Thymus (tissue), 11 donors: ENCODE measurements around the gene CDT1. TPM values are rescaled to one million over a fixed set of nuclear protein-coding genes. Genes with fewer than 3 reads are reported as not detected.

Experiments
- DNase-seq, 9 donors: peaks; one replicate each; pipeline ENCODE4 v3.0.0-alpha.2; 2013; ENCODE audit warnings: low spot score in 9 of 9, low read depth in 6 of 9, missing footprints in 1 of 9
- H3K27ac ChIP-seq, 2 donors: one replicate each; pipeline ENCODE4 v1.5.1; 2013; ENCODE audit warnings: control low read depth in 1 of 2, low read depth in 1 of 2, low read length in 1 of 2, mild to moderate bottlenecking in 1 of 2, moderate library complexity in 1 of 2
- H3K27me3 ChIP-seq, 2 donors: one replicate each; pipeline ENCODE4 v1.5.1; 2013; ENCODE audit warnings: low read length in 1 of 2; ENCODE audit not compliant: control insufficient read depth in 2 of 2, insufficient read depth in 1 of 2
- H3K36me3 ChIP-seq, 2 donors: one replicate each; pipeline ENCODE4 v1.5.1; 2013; ENCODE audit warnings: low read length in 1 of 2, mild to moderate bottlenecking in 1 of 2, moderate library complexity in 1 of 2; ENCODE audit not compliant: control insufficient read depth in 2 of 2, insufficient read depth in 2 of 2
- H3K4me1 ChIP-seq, 2 donors: one replicate each; pipeline ENCODE4 v1.5.1; 2013; ENCODE audit warnings: low read length in 2 of 2; ENCODE audit not compliant: control insufficient read depth in 2 of 2, insufficient read depth in 2 of 2
- H3K4me3 ChIP-seq, 2 donors: one replicate each; pipeline ENCODE4 v1.5.1; 2013; ENCODE audit warnings: low read length in 2 of 2, control low read depth in 1 of 2, mild to moderate bottlenecking in 1 of 2
- H3K9me3 ChIP-seq, 2 donors: one replicate each; pipeline ENCODE4 v1.5.1; 2013; ENCODE audit warnings: low read length in 1 of 2, mild to moderate bottlenecking in 1 of 2; ENCODE audit not compliant: control insufficient read depth in 2 of 2, insufficient read depth in 1 of 2
- WGBS: extraction: QIAGEN DNeasy Blood & Tissue Kit; methylation state at CpG from one replicate; pipeline ENCODE4 v1.1.7; 2013; 5-methylcytosine and 5-hydroxymethylcytosine counted together
- polyA plus RNA-seq: library from polyadenylated mRNA; stranded (reverse); fragments of 200-250 nt; gene quantifications from one replicate; pipeline ENCODE4 v1.2.3, GENCODE V29; 2013
- total RNA-seq: library from RNA; stranded (reverse); fragments of 120-200 nt; gene quantifications from one replicate; pipeline ENCODE4 v1.2.4, GENCODE V29; 2013
- donor health status: healthy.

The CDT1 gene
- total and polyA plus RNA-seq, 2 donors: 1.4 to 11.7 TPM

DNA sequence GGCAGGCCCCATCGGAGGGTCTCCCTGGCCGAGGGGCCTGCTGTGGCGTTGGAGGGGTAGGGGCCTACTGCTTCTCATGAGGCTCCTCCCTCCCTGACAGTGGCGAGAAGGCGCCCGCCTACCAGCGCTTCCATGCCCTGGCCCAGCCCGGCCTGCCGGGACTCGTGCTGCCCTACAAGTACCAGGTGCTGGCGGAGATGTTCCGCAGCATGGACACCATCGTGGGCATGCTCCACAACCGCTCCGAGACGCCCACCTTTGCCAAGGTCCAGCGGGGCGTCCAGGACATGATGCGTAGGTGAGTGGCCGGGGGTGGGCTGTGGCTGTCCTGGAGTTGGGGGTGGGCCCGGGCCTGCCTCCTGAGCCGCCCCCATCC is 1.7 kb downstream of the CDT1 start:
- H3K4me1 ChIP-seq: peaks cover 20 to 52% of the 10 kb centered on the region in 2 donors
- peak overlapping the region in 1 of 2 donors; percentile 75 for H3K4me3 ChIP-seq
- H3K36me3 ChIP-seq: peaks cover 48 to 61% of the 10 kb centered on the region in 2 donors
- H3K27ac ChIP-seq: no peak overlapping the region
- H3K9me3 ChIP-seq: peaks cover 0 to 4% of the 10 kb centered on the region in 2 donors
- no peak for DNase-seq
- H3K27me3 ChIP-seq: no peaks in the 10 kb centered on the region
- 95% methylated on average over 22 of the region's 22 CpGs for WGBS

GRCh38 chr16:88805887-88806393 is 2.4 kb downstream of the CDT1 start:
- no peak overlapping the region for H3K4me3 ChIP-seq

DNA sequence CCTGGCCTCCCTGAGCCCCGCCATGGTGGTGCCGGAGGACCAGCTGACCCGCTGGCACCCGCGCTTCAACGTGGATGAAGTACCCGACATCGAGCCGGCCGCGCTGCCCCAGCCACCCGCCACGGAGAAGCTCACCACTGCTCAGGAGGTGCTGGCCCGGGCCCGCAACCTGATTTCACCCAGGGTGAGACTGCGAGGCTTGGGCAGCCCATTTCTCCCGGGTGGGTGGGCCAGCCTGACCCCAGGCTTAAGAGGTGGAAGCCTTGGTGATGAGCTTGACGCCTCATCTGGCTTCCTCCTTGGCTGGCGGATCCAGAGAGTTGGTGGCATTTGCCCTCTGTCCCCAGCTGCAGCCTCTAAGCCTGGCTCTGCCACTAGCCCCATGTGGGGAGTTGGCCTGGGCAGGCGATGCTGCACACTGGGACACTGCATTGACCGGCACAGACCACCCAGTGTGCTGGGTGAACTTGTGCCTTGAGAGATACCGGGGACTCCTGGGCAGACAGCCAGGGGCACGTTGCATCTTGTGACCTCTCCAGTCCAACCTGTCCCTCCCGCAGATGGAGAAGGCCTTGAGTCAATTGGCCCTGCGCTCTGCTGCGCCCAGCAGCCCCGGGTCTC is 3.0 kb downstream of the CDT1 start:
- Histone ChIP-seq H3K27me3 (no peaks in the 10 kb centered on the region), H3K4me1 (peaks cover 25 to 48% of the 10 kb centered on the region in 2 donors), H3K27ac (no peak overlapping the region), H3K36me3 (peaks cover 48 to 58% of the 10 kb centered on the region in 2 donors), H3K4me3 (no peak overlapping the region), H3K9me3 (peaks cover 0 to 4% of the 10 kb centered on the region in 2 donors)
- no peak for DNase-seq
- WGBS: 97% methylated on average over 27 of the region's 27 CpGs

More at GRCh38 chr16:88805887-88806393, 2.4 kb downstream of the CDT1 start:
- WGBS: 95% methylated on average over 21 of the region's 21 CpGs
- no peaks in the 10 kb centered on the region for H3K27me3 ChIP-seq
- H3K36me3 ChIP-seq: peaks cover 48 to 61% of the 10 kb centered on the region in 2 donors
- H3K4me1 ChIP-seq: peaks cover 25 to 52% of the 10 kb centered on the region in 2 donors
- no peak for DNase-seq
- H3K27ac ChIP-seq: no peak overlapping the region
- peaks cover 0 to 4% of the 10 kb centered on the region in 2 donors for H3K9me3 ChIP-seq

- Histone ChIP-seq H3K4me3 (no peak overlapping the region), H3K9me3 (peaks cover 0 to 4% of the 10 kb centered on the region in 2 donors), H3K27ac (no peak overlapping the region), H3K27me3 (no peaks in the 10 kb centered on the region), H3K36me3 (peaks cover 48 to 56% of the 10 kb centered on the region in 2 donors), H3K4me1 (peaks cover 21 to 42% of the 10 kb centered on the region in 2 donors)
- WGBS: 95% methylated on average over 24 of the region's 24 CpGs
- no peak for DNase-seq
Observed at GRCh38 chr16:88807142-88807625, 3.6 kb downstream of the CDT1 start.

DNA sequence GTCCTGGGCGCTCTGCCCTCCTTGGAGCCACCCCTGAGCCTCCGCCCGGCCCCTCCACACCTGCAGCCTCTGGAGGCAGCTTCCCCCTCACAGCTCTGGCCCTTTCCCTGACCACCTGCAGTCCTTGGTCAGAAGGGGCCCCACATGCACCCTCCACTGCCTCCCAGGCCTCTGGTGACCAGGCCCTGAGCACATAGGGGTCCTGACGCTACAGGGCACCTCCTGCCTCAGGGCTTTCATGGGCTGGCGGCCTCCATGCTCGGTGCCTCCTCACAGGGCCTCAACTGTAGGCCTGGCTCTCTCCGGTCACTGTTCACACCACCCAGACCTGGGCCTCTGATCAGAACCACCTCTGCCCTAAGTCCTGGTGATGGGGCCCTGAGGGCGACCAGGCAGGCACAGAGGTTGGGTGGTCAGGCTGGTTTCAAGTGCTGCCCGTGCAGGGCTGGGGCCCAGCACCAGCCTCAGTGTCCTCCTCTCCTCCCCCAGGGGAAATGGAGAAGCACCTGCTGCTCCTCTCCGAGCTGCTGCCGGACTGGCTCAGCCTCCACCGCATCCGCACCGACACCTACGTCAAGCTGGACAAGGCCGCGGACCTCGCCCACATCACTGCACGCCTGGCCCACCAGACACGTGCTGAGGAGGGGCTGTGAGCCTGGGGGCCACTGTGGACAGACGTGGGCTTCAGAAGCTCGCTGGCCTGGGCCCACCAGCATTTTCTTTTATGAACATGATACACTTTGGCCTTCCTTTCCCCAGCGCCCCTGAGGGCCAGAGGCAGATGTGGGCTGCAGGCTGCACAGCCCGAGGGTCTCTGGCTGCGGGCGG is 4.3 kb downstream of the CDT1 start:
- Histone ChIP-seq H3K4me1 (peaks cover 25 to 42% of the 10 kb centered on the region in 2 donors), H3K9me3 (peaks cover 0 to 4% of the 10 kb centered on the region in 2 donors), H3K27ac (no peak overlapping the region), H3K36me3 (peaks cover 48 to 56% of the 10 kb centered on the region in 2 donors), H3K4me3 (no peak overlapping the region), H3K27me3 (no peaks in the 10 kb centered on the region)
- 97% methylated on average over 26 of the region's 26 CpGs for WGBS
- no peak for DNase-seq

DNA sequence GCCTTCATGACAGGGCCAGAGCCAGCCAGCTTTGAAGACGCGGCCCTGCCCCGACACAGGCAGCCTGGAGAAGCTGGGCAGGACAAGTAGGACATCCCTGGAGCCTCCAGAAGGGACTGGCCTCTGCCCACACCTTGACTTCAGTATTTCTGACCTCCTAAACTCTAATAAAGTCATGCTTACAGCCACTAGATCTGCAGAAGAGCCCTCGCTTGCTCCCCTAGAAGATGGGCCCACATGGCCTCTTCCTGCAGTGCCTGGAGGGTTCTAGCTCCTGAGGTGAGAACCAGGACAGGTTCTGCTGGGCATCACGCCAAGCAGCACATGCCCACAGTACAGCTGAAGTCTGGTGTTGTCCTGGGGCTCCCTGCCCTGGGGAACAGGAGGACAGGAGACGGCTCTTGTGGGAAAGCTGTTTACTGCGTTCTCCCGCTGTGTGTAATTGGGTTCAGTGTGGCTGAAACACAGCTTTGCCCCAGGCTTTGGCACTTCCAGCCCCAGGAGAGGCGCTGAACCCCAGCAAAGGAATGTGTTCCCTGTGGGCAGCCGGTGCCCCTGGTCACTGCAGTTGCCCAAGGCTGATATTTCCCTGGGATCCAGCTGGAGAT is 5.6 kb downstream of the CDT1 start:
- Histone ChIP-seq H3K4me1 (peaks cover 24 to 42% of the 10 kb centered on the region in 2 donors), H3K27ac (no peak overlapping the region), H3K4me3 (no peak overlapping the region), H3K9me3 (peaks cover 0 to 4% of the 10 kb centered on the region in 2 donors), H3K36me3 (peaks cover 48 to 56% of the 10 kb centered on the region in 2 donors), H3K27me3 (no peaks in the 10 kb centered on the region)
- WGBS: 97% methylated on average over 10 of the region's 10 CpGs
- no peak for DNase-seq

DNA sequence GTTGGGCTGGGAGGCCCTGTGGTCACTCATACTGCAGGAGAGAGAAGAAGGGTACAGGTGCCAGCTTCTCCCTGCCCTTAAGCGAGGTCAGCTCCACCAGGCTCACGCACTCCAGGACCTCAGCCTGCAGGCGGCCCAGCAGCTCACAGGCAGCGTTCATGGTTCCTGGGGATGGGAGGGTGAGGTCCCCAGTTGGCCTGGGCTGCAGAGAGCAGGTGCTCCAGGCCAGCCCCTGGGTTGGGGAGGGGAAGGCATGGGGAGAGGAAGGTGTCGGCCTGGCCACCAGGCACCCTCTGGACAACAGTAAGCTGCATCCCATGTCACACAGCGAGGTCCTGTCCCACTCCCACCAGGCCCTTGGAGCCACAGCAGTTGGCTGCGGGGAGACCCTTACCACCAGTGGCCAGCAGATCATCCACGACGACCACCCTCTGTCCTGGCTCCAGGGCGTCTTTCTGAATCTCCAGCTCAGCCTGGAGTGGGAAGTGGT is 6.1 kb downstream of the CDT1 start:
- no peak overlapping the region for H3K27ac ChIP-seq
- DNase-seq: no peak
- H3K9me3 ChIP-seq: peaks cover 0 to 4% of the 10 kb centered on the region in 2 donors
- peaks cover 18 to 36% of the 10 kb centered on the region in 2 donors for H3K4me1 ChIP-seq
- no peak overlapping the region for H3K4me3 ChIP-seq
- H3K27me3 ChIP-seq: no peaks in the 10 kb centered on the region
- H3K36me3 ChIP-seq: peaks cover 48 to 54% of the 10 kb centered on the region in 2 donors
- 94% methylated on average over 10 of the region's 10 CpGs for WGBS

DNA sequence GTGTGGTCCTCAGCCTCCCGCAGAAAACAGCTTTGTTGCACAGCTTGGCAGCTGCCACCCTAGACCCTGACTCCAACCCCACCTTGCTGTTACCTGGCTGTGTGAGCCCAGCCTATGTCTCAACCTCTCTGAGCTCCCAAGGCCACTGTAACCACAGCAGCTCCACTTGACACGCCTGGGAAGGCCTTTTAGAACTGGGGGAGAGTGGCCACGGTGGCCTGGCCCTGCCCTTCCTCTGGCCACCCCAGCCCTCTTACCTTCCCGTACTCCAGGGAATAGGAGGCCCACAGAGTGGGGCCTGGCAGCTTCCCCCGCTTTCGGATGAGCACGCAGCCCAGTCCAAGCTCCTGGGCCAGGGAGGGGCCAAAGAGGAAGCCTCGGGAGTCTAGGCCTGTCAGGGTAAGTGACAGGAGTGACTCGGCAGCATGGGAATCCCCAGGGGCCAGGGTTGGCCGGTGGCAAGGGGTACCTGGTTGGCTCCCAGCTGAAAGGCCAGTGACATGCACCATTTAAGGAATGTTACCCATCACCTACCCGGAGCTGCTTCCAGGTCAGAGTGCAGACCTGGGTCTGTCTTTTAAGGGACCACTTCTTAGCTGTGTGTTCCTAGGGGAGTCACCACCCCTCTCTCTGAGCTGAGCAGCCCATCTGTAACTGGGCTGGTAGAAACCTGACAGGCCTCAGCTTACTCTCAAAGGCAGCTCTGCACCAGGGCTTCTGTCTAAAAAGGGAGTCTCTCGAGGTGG is 6.8 kb downstream of the CDT1 start:
- 59% methylated on average over 12 of the region's 12 CpGs for WGBS
- H3K9me3 ChIP-seq: peaks cover 0 to 4% of the 10 kb centered on the region in 2 donors
- H3K27ac ChIP-seq: peak overlapping the region in 1 of 2 donors; percentile 72
- H3K4me3 ChIP-seq: peak overlapping the region; percentile 74 to 84
- no peaks in the 10 kb centered on the region for H3K27me3 ChIP-seq
- peaks cover 13 to 30% of the 10 kb centered on the region in 2 donors for H3K4me1 ChIP-seq
- DNase-seq: peak in 1 of 9 donors; percentile 24
- peaks cover 45 to 48% of the 10 kb centered on the region in 2 donors for H3K36me3 ChIP-seq
